ENCODE results near the gene BUB1B.

DNA sequence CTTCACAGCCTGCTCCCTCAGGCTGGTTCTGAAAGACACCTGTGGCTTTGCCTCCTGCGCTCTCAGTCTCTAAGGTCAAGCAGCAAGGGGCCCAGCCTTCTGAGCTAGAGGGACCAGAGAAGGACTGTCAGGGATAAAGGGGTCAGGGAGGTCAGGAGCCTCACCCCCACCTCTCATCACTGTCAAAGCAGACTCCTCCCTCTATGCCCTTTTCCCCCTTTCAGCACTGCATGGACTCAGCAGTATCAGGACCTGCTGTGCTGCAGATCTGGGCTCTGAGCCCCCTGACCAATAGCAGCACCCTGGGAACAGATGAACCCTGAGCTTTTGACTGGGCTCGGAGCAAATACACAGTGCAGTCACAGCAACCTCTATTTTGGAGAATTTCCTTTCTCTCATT, 49.0 kb upstream of the BUB1B start:
- no peak for TF ChIP-seq CTCF (IDR thresholded peaks at IDR 0.05)
- TF ChIP-seq POLR2A (IDR thresholded peaks at IDR 0.05) = no peak
- no peak for TF ChIP-seq POLR2AphosphoS5 (IDR thresholded peaks at IDR 0.05)

Data from sigmoid colon (tissue), 4 donors.